Heart left ventricle (tissue), 13 donors: Measurements from ENCODE around the gene SLC35F1.

Source experiments
- CTCF ChIP-seq, 12 donors: fragments of 200-600 bp; sonication (generic) in 4 of 12; IDR thresholded peaks; one replicate each; pipeline versions ENCODE4 v1.5.0 to v1.8.0; 2018 to 2022; ENCODE audit warnings: antibody characterized with exemption in 12 of 12, mild to moderate bottlenecking in 5 of 12
- POLR2A ChIP-seq, 2 donors: fragments of 450-650 bp; IDR thresholded peaks; one replicate each; pipeline ENCODE4 v1.6.1; 2017; ENCODE audit warnings: antibody characterized with exemption in 2 of 2, mild to moderate bottlenecking in 2 of 2, moderate library complexity in 2 of 2
- donor health status: ischemic (EF 13 %, LVEDD 7.1; RV severe dilation, severe dysfunction).
- donor health status: DM: no; HTN: yes; CAD: no.
- donor health status: DM: no; HTN: no; CAD: no.
- donor health status: ischemic (EF 25% LVEDD 6.9; RV normal size, moderate dysfunction).
- donor health status: ischemic (EF 25% LVEDD 5.7; RV mildly dilated, moderate dysfunction).
- donor health status: ischemic (EF 35%, LVEDD 5.7; RV mildly dilated, moderate dysfunction).
- donor health status: nonischemic (EF 11% LVEDD 7.7; RV severe dilation, severe dysfunction).
- donor health status: DM: yes; HTN: yes; CAD: no.
- donor health status: PGD.
- donor health status: ischemic (EF 29% LVEDD 5.4; RV normal size, mild dysfunction).
- donor health status: nonischemic (EF 23%, LVEDD 6.1; RV moderate dilation, normal function).

DNA sequence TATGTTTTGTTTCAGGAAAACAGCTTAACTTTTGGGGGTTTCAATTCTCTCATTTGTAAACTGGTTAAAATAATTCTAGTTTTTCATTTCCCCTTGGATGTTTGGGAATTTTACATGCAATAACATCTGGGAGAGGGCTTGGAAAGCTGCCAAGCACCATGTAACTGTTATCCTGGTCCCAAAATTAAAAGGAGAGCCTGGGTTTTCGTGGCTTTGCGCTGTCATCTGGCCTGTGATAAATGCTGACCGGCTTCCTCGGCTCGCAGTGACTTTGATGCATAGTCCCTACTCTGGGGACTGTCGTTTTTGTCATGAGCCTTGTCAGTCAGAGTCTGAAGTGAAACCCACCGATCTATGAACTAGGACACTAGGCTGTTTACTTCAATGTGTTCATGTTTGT lies 12.2 kb downstream of the SLC35F1 start:
- TF ChIP-seq CTCF (IDR thresholded peaks at IDR 0.05) (no peak), POLR2A (IDR thresholded peaks at IDR 0.05) (no peak)
